Ecto neural progenitor cell (in vitro differentiated cells): Measurements from ENCODE around the gene ZNF267.
"Not testable (repeated sequence)": the region's sequence is repeated elsewhere in the genome, so short reads cannot be mapped to it uniquely, and the experiment has no call there.

Source experiments
- DNase-seq: peaks from one replicate; pipeline ENCODE4 v3.0.0-alpha.2; 2018; ENCODE audit warnings: low spot score

Gene ZNF267

DNA sequence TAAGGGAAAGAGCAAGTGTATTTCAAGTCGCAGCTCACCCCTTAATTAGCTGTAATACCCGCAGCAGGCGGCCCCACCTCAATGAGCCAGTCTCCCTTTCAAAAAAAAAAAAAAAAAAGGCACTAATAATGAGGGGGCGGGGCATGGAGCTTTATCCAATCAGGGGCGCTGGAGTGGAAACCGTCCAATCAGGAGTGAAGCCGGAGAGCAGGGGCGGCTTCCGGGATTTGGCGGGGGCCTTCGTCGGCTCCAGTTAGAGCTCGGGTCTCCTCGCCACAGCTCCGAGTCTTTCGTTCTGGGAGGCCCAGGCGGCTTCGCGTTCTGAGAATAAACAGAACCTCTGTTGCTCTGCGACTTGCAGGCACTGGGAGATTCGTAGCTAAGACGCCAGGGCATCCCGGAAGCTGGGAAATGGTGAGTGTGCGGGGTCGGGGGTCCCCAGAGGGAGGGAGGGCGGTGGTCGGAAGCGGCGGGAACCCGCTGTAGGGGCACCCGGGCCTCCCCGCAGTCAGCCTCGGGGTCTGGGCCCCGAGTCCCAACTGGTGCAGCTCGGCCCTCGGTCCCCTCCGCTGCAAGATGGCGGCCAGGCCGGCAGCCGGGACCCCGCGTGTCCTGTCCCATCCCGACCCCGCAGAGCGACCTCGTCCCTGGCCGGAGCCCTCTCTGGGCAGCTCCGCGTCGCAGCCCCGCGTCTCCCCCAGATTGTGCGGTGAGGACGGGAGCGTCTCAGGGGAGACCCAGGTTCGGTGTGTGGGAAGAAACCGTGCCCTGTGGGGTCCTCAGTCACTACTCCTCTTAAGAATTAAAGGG lies at the start of gene ZNF267:
Gene ZNF267, plus strand, starts transcription at position 252 of the 810 bp plus-strand sequence. Its CDS starts 160 bp downstream, at position 412.
- peak; percentile 94 for DNase-seq

DNA sequence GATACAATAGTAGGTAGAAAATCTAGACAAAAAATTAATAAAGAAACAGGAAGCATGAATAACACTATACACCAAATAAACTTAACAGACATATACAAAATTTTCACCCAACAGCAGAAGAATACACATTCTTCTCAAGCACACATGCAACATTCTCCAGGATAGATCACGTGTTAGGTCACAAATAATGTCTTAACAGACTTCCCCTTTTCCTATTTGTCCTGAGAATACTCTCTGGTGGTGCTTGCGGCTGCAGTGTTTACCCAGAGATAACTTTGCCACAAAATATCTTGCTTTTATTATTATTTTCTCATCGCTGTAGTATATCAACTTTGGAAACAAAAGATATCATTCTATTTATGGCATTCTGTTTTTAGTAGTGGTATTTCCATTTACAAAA lies 40.6 kb upstream of the ZNF267 start:
- no peak for DNase-seq

DNA sequence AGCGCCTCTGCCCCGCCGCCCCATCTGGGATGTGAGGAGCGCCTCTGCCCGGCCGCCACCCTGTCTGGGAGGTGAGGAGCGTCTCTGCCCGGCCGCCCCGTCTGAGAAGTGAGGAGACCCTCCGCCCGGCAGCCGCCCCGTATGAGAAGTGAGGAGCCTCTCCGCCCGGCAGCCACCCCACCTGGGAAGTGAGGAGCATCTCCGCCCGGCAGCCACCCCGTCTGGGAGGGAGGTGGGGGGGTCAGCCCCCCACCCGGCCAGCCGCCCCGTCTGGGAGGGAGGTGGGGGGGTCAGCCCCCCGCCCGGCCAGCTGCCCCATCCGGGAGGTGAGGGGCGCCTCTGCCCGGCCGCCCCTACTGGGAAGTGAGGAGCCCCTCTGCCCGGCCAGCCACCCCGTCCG lies 37.2 kb upstream of the ZNF267 start:
- not testable (repeated sequence) for DNase-seq

DNA sequence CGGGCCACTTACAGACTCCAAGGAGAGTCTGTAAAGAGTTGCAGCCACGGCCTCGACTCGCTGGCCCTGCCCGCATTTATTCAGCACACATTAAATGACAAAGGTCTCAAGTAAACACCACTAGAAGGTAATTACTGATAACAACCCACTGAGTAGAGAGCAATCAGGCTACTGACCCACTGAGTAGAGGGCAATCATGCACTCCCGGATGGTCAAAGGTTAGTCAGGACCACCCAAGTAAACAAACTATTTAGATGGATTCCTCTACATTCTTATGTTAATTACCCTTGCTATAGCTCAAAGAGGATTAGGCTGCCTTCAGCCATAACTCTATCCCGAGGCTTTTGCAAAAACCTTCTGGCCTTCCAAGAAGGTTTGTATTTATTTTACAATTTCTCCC lies 30.7 kb upstream of the ZNF267 start:
- no peak for DNase-seq

DNA sequence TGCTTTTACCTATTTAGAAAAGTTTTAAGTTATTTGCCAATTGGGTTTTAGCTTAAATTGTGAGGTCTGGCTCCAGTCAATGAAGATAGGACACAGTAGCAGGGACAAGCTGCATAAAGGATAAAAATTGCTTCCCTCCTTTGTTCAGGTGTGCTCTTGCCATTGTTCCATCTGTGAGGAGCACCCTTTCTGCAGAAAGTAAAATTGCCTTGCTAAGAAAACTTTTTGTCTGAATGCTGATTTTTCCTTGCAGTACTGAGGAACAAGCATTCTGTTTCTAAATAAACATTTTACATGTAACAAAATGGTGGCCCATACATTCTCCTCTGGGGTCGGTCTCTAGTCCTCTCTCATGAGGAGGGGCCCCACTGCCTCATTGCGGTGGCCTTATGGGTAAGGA lies 25.0 kb upstream of the ZNF267 start:
- DNase-seq, result not testable (repeated sequence)

DNA sequence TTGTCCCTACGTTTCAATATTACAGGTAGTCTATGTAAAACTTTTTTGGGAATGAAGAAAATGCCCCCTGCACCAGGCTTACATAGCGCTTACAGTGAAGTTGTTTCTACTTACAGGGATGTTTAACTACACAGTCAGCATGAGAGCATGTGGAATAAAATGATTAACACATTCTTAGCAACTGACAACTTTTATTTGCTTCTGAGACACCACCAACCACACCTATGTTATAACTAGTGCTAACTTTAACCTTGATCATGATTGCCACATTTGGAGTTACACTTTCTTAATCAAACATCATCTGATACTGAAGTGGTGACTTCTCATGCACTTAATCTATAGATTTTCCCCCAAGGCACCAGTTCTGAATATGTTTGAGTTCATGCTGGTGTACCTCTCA lies 20.3 kb upstream of the ZNF267 start:
- no peak for DNase-seq

DNA sequence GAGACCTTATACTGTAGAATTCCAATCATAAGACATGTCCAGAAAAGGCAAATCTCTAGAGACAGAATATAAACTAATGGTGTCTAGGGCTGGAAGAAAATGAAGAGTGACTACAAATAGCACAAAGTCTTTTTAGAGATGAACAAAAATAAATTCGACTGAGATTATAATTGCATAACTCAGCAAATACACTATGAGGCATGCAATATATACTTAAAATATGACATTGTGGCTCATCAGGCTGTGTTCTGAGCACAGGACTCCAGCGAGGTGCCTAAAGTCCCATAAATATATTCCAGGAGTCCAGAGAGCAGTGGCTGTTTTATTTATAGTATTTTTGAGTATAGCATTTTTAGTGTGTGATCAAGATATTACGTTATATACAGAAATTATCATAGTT lies 13.1 kb upstream of the ZNF267 start:
- no peak for DNase-seq

DNA sequence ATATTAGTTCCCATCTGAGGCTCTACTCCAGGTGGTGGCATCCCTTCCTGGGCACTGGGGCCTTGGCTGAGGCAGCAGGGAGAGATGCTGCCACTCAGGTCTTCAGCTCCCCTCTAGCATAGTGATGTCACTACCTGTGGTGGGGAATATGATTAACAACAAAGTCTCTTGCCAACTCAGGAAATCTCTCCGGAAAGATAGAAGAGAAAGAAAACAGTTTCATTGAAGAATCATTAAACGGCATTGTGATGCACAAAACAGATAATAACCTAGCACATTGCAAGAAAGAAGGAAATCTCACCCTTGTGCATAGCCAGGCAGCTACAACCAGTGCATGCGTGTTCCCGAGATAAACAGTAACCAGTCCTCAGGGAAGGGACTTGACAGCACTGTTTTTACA lies 12.2 kb upstream of the ZNF267 start:
- no peak for DNase-seq

DNA sequence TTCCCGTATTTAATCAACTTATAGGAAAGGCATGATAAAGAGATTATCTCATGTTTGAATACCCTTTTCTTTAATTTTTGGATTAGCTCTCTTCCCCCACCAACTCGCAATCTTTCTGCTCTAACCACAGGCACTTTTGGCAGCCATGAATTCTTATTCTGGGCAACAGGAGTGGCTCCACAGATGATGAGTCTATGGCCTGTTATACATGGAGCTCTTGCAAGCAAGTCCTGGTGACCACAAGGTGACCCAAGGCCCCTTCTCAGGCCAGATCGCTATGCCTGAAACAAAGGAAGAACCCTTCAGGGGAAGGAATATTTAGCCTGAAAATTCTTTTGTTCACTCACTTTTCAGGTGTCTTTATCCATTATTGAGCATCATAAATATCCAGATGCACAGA lies 10.8 kb upstream of the ZNF267 start:
- no peak for DNase-seq

DNA sequence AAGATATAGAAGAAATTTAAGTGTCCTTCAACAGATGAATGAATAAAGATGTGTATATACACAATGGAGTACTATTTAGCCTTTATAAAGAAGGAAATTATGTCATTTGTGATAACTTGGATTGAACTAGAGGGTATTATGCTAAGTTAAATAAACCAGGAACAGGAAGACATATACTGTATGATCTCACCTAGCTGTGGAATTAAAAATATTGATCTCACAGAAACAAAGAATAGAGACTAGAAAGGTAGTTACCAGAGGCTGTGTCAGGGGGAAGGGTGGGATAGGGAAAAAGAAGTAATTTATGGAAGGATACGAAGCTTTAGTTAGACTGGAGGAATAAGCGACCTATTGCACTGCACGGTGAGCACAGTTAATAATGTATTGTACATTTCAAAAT lies 5.4 kb upstream of the ZNF267 start:
- no peak for DNase-seq

DNA sequence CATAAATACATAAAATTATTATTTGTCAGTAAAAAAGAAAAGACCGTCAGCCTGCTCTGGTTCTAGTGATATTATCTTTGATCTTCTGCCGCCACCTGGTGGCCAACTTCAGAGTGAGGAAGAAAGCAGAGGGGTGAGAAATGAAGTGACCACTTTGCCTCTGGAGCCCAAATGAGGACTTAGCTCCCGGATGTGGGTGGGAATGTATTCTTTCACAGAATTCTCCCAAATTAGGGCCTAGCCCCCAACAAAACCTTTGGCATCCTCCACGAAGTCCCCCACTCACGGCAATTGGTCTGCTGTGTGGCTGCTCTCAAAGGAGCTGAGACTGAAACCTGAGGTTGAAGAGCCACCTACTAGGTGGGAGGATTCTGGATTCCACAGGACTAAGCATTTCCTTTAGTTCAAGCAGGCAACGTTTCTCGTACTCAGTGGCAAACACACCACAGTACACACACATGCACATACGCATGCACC lies 4.9 kb upstream of the ZNF267 start:
- DNase-seq, result peak; percentile 76

DNA sequence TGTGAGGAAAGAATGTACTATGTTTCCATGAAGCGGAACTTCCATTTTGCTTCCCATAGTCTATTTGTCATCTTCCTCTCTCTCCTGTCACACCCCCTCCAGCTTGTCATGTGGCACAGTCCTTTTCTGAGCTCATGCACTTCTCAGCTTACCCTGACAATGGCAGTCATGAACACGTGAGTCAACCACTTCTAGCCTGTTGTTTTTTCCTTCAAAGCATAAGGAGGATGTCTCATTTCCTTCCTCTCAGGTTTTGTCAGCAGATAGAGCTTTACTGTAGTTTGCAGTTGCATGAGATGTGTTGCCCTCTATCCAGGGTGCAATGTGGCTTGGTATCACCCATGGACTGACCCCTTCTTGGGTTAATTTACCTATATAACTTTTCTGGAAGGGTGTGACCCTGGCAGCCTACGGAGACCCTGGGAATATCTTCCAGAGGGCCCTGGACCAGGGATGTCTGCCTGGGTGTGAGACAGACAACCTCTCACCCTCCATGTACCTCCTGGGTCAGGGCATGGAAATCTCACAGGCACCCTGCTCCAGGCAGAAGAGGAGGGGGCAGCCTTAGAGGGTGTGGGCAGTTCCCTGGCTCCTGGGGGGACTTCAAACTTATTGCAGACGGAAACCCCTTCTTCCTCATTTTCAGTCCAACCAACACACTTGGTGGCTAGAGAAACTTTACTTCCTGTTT lies 4.0 kb upstream of the ZNF267 start:
- DNase-seq, result no peak

DNA sequence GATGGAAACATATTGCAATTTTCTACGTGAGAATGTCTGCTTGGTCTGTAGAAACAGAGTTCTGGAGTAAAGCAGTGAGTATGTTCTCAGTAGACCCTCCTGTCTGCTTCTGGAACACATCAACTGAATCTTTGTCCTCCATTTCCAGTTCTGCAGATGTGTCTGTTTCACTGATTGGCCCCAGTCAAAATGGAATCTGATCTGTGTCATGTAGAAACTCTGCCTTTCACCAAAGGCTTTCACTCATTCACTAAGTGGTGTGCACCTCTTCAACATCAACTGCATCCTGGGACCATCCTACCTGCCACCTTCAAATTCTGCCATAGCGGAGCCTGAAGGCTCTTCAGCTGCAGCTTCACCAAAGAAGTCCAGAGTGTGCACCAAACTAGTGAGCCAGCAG lies 2.8 kb upstream of the ZNF267 start:
- DNase-seq, result no peak

DNA sequence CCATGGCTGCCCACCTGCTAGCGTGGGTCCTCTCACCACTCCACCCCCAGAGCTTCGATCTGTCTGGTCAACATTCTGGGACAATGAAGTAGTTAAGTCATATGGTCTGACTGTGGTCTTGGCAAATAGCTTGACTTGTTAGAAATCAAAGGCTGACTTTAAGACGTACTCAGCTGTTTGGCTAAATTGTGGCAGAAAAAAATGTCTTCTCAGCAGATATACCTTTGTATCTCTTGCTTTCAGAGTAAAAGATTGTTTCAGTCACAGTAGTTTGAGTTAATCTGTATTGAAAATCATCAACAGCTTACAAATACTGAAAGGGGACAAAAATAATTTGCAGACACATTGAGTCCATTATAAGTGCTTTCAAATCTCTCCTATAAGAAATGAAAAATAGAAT lies 2.1 kb upstream of the ZNF267 start:
- DNase-seq, result no peak

DNA sequence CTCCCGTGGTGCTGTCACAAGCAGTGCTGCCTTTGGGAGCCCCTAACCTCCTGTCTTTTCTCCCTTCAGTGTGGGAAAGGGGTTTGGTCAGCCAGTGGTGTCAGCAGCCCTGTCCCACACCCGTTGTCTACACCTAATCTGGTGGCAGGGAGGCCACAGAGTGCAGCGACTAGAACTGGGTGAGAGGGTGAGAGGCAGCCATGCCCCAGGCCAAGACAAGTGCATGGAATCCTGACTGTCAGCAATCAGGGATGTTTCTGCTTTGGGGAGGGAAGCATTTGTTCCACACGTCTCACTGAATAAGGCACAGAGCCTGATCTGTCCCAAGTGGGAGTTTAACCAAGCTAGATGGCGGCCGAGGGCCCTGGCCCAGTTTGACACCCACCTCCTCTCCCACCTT lies 1.4 kb upstream of the ZNF267 start:
- no peak for DNase-seq

DNA sequence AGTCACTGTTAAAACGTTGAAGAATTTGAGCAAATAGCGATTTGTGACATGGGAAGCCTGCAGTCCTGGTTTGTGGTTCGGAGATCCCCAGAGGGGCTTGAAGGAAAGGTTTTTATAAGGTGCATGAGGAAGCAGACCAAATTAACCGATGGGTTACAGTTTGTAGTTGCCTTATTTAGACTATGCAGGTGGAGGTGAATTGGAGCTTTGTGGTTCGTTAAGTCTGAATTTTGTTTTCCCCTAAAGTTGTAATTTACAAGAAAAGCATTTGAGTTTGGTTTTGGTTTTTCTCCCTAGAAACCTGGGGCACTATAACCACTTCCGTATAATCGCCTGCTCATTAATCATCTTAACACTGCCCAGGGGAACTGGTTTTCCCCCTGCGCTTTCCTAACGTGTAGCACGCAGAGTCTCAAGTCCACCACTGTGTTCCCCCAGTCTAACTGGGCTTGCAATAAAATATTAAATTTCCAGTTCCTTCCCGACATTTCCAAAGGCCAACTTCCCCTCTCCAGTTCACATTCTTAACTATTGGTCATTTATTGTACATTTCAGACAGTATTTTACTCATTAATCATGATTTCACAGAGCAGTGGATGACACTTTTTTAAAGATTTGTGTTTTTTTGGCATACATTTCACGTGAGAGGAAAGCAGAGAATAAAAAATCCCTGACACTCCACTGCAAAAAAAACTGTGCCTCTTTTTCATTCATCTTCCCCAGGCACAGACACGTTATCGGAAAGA lies 932 bp downstream of the ZNF267 start:
- no peak for DNase-seq

DNA sequence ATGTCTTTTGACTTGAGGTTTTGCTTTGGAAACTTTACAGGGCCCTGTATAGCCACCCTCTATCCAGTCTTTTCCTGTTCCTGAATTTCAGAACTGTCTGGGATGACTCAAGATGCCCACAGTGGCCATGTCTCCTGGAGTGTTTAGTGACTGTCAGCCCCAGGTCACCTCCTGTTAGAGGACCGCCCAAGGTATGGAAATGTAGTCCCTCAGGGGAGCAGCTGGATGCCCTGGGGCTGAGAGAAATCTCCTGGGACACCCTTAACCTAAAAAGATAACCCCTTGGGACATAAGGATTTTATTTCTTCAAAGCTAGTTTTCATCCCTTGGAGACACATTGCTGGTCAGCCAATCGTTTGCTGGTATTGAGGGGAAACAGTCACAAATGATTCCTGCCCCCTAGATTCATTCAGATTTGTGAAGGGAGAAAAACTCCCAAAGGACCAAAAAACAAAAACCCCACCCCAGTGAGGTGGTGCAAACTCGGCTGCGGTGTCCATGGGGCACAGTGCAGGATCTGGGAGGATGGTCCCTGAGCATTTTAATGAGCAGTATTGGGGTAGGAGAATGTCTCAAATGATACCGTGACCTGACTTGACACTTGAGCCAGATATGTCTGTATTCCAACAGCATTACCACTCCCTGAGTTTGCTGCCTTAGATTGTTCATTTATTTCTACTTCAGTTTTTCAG lies 1.7 kb downstream of the ZNF267 start:
- DNase-seq, result no peak

DNA sequence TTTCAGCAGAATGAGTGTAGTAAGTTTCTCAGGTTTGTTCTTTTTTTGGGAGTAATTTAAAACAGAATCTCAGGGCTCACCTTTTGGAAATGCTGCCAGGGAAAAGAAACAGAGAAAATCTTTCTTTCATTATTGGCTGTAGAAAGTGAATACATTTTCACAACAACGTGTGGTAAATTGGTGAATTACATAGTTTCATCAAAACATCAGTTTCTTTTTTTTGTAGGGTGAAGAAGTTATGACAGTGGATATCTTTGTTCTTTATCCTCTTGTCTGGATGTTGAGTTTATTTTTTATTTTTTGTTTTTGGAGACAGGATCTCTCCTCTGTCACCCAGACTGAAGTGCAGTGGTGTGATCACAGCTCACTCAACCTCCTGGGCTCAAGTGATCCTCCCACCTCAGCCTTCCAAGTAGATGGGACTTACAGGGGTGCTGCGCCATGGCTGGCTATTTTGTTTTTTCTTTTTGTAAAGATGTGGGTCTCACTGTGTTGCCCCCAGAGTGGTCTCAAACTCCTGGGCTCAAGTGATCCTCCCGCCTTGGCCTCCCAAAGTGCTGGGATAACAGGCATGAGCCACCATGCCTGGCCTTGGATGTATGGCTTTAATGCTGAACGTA lies 2.4 kb downstream of the ZNF267 start:
- no peak for DNase-seq

DNA sequence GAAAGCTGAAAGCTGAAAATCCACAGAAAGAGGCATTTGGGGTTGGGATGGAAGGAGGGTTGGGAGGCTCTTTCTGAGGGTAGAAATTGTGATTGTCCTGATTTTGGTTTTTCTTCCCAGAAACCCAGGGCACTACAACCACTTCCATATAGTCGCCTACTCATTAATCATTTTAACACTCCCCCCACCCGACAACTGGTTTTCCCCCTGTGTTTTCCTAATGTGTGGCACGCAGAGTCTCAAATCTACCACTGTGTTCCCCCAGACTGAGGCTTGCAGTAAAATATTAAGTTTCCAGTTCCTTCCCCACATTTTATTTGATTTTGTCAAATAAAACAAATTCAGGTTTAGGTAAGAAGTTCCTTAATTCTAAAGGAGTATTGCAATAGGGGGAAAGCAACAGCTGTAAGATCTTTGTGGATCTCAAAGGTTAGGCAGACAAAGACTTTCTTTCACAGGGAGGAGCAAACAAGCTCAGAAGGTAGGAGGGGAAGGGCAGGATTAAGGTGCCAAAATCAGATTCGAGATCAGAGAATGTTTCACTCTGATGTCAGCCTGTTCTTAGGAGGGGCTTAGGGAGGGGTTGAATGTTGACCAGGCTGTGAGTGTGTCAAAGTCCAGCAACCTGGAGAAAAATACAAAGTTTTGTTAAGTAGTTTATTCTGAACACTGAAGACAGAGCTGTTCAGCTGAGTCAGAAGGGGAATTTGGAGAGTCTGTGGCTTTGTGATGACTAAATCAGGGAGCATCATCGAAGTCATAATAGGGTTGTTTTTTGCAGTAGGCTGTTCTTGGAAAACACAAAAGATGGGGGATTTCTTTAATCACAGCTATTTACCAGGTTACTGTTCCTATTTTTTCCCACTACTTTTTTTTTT lies 3.6 kb downstream of the ZNF267 start:
- DNase-seq, result no peak

DNA sequence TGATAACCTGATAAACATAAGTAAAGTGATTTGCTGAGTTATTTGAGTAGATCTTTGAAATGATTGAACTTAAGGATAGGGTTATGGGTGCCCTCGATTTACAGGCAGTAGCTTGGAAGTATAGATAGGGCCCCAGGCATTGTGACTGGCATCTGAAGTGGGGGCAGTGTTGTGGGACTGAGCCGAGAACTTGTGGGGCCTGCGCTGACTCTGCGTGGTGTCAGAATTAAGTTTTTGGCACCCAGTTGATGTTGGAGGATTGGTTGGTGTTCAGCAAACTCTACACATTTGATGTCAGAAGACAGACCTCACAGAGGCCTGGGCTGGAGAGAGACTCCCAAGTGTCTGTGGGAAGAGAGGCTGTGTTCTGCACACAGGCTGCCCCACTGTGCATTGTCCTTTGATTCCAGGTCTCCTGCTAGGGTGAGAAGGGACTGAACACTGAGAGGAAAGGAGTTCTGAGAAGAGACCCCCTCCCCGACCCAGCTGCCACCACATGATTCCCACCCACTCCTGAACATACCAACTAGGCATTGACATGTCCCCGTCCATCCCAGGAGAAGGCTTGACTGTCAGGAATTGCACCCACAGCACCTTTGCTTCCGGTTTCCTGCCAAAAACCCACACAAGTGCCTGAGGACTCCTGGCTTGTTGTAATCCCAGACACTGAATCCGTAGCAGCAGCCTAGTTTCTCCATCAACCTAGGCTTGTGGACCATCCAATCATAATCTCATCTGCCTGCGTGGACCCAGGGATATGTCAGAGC lies 4.5 kb downstream of the ZNF267 start:
- DNase-seq, result no peak
